Uterus (tissue), 4 donors: ENCODE measurements around the gene TRPC5OS. TPM values are rescaled to one million over a fixed set of nuclear protein-coding genes. Genes with fewer than 3 reads are reported as not detected.

Source experiments
- DNase-seq, 2 donors: peaks; one replicate each; pipeline ENCODE4 v3.0.0-alpha.2; 2019 to 2020
- H3K27ac ChIP-seq, 2 donors: fragments of 200-600 bp; sonication (generic); 1 replicate in 1 of 2; 2 replicates in 1 of 2; pipeline ENCODE4 v1.5.1; 2016 to 2018
- H3K27me3 ChIP-seq, 2 donors: fragments of 200-600 bp; sonication (generic); one replicate each; pipeline ENCODE4 v1.5.1; 2018 to 2019; ENCODE audit warnings: control low read depth in 1 of 2
- H3K36me3 ChIP-seq, 2 donors: fragments of 200-600 bp; sonication (generic); one replicate each; pipeline ENCODE4 v1.5.1; 2019; ENCODE audit warnings: control low read depth in 1 of 2
- H3K4me1 ChIP-seq, 2 donors: fragments of 200-600 bp; sonication (generic); one replicate each; pipeline ENCODE4 v1.5.1; 2018 to 2019; ENCODE audit warnings: control low read depth in 1 of 2
- H3K4me3 ChIP-seq, 2 donors: fragments of 200-600 bp; sonication (generic); 1 replicate in 1 of 2; 2 replicates in 1 of 2; pipeline ENCODE4 v1.5.1; 2018 to 2019; ENCODE audit warnings: mild to moderate bottlenecking in 1 of 2
- H3K9me3 ChIP-seq, 2 donors: fragments of 200-600 bp; sonication (generic); one replicate each; pipeline ENCODE4 v1.5.1; 2019; ENCODE audit warnings: control low read depth in 1 of 2
- CTCF ChIP-seq, 4 experiments: fragments of 200-600 bp in 2 of 4; fragments of 450-650 bp in 2 of 4; sonication (generic) in 2 of 4; IDR thresholded peaks; one replicate each; pipeline ENCODE4 v1.5.1; 2016 to 2019; ENCODE audit warnings: antibody characterized with exemption in 4 of 4, mild to moderate bottlenecking in 2 of 4, moderate library complexity in 1 of 4
- POLR2A ChIP-seq, 2 donors: fragments of 450-650 bp; IDR thresholded peaks; one replicate each; pipeline ENCODE4 v1.6.1; 2016; ENCODE audit warnings: antibody characterized with exemption in 2 of 2, mild to moderate bottlenecking in 1 of 2, moderate library complexity in 1 of 2
- intact Hi-C: fragments of 100-400 bp; cut with DNase I; formaldehyde crosslinking; loops from one replicate; pipeline ENCODE4 v1.15.1; 2023; ENCODE audit warnings: low total_unique reads
- total RNA-seq, 4 donors: library from RNA; depleted of rRNA in 3 of 4; stranded (reverse); fragments of >200 nt in 3 of 4; gene quantifications; one replicate each; pipeline versions ENCODE4 v1.1.0 to v1.2.4, GENCODE V29; 2014 to 2023
- donor health status: DM: yes; HTN: yes; CAD: no.

Gene TRPC5OS
- total RNA-seq, 4 donors from 2014 or later: not detected

- DNase-seq: no peak
- TF ChIP-seq CTCF (IDR thresholded peaks at IDR 0.05) (no peak), POLR2A (IDR thresholded peaks at IDR 0.05) (no peak)
- no peaks in the 10 kb centered on the region for H3K9me3 ChIP-seq
- no peak overlapping the region for H3K27ac ChIP-seq
- H3K36me3 ChIP-seq: no peaks in the 10 kb centered on the region
- peaks cover 0 to 4% of the 10 kb centered on the region in 2 donors for H3K27me3 ChIP-seq
- no peak overlapping the region for H3K4me3 ChIP-seq
- intact Hi-C loops: no loop called here
- no peaks in the 10 kb centered on the region for H3K4me1 ChIP-seq
Measured at GRCh38 chrX:111888600-111888999, 12.6 kb downstream of the TRPC5OS start.

GRCh38 chrX:111892375-111892774 lies 16.4 kb downstream of the TRPC5OS start:
- intact Hi-C loops: no loop called here
- no peak overlapping the region for H3K4me3 ChIP-seq
- DNase-seq: no peak
- no peaks in the 10 kb centered on the region for H3K9me3 ChIP-seq
- TF ChIP-seq POLR2A (IDR thresholded peaks at IDR 0.05): no peak
- TF ChIP-seq CTCF (IDR thresholded peaks at IDR 0.05): no peak
- peaks cover 0 to 4% of the 10 kb centered on the region in 2 donors for H3K27me3 ChIP-seq
- no peaks in the 10 kb centered on the region for H3K4me1 ChIP-seq
- H3K27ac ChIP-seq: no peak overlapping the region
- H3K36me3 ChIP-seq: no peaks in the 10 kb centered on the region

- Histone ChIP-seq H3K27me3 (peaks cover 0 to 8% of the 10 kb centered on the region in 2 donors), H3K9me3 (no peaks in the 10 kb centered on the region), H3K36me3 (no peaks in the 10 kb centered on the region), H3K4me3 (no peak overlapping the region), H3K27ac (no peak overlapping the region), H3K4me1 (no peaks in the 10 kb centered on the region)
- intact Hi-C loops: no loop called here
- no peak for TF ChIP-seq CTCF (IDR thresholded peaks at IDR 0.05)
- no peak for TF ChIP-seq POLR2A (IDR thresholded peaks at IDR 0.05)
- no peak for DNase-seq
Measured at GRCh38 chrX:111896148-111896547, 20.2 kb downstream of the TRPC5OS start.

DNA sequence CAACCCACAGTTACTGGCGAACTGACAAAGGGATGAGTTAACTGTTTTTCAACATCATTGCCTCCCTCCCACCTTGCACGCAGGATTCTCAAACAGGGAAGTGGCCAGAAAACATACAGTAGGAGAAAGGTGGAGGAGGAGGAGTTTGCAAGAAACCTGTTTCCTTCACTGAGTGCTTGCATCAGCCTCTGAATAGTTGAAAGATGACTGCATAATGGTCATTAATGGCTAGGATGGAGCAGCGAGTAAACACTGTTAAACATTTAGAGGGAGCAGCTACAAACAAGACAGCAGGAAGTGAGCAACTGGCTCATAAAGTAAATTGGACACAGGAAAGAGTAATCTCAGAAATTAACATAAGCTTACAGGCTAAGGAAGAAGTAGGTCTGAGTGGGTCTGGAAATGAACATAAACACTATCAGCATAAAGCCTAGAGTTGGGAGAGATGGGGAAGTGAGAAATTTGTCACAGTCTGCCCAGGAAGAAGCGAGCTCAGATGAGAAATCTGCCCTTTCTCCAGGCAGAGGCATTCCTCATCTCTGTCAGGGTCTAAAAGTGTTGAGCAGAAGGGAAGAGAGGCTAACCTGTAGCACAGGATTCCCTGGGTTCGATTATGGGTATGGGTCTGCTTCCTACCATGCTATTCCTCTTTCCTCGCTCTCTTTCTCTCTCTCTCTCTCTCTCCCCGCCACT lies 38.6 kb downstream of the TRPC5OS start:
- intact Hi-C loops: no loop called here

More for the DNA sequence above, 38.6 kb downstream of the TRPC5OS start:
- DNase-seq: no peak
- H3K27ac ChIP-seq: no peak overlapping the region
- H3K4me3 ChIP-seq: no peak overlapping the region
- TF ChIP-seq POLR2A (IDR thresholded peaks at IDR 0.05) (no peak), CTCF (IDR thresholded peaks at IDR 0.05) (no peak)
- H3K9me3 ChIP-seq: no peaks in the 10 kb centered on the region
- H3K27me3 ChIP-seq: no peaks in the 10 kb centered on the region
- no peaks in the 10 kb centered on the region for H3K4me1 ChIP-seq
- no peaks in the 10 kb centered on the region for H3K36me3 ChIP-seq
